Cardiac fibroblast (primary cell): Measurements from ENCODE around the gene TCEAL5.
A peak's percentile ranks its signal among the peaks of the same experiment; 100 is the strongest.

Source experiments
- DNase-seq, 2 donors: peaks; one replicate each; pipeline versions ENCODE4 v3.0.0 to v3.0.0-alpha.2; 2010; ENCODE audit warnings: low read depth in 2 of 2
- H3K4me3 ChIP-seq, 2 donors: replicated peaks in 1 of 2; 1 replicate in 1 of 2; 2 replicates in 1 of 2; pipeline ENCODE4 v1.5.1; 2011; ENCODE audit warnings: low read depth in 2 of 2, low read length in 2 of 2, mild to moderate bottlenecking in 2 of 2, moderate library complexity in 1 of 2
- TF ChIP-seq, protein P1 (sequence below): IDR thresholded peaks from one replicate; pipeline ENCODE4 v1.5.1; 2011; ENCODE audit warnings: low read depth, mild to moderate bottlenecking, low read length, inconsistent platforms

TCEAL5 gene

DNA sequence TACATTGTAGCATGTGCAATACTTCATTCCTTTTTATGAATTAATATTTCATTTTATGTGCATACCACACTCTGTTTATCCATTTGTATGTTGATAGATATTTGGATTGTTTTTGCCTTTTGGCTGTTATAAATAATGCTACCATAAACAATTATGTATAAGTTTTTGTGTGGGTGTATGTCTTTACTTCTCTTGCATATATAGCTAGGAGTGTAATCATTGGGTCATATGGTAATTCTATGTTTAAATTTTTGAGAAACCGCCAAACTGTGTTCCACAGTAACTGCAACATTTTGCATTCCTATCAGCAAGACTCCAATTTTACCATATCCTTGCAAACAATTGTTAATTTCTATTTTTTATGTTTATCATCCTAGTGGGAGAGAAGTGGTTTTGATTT lies 3.1 kb upstream of the TCEAL5 start:
- DNase-seq: no peak
- no peak overlapping the region for H3K4me3 ChIP-seq
- TF ChIP-seq, protein P1, sequence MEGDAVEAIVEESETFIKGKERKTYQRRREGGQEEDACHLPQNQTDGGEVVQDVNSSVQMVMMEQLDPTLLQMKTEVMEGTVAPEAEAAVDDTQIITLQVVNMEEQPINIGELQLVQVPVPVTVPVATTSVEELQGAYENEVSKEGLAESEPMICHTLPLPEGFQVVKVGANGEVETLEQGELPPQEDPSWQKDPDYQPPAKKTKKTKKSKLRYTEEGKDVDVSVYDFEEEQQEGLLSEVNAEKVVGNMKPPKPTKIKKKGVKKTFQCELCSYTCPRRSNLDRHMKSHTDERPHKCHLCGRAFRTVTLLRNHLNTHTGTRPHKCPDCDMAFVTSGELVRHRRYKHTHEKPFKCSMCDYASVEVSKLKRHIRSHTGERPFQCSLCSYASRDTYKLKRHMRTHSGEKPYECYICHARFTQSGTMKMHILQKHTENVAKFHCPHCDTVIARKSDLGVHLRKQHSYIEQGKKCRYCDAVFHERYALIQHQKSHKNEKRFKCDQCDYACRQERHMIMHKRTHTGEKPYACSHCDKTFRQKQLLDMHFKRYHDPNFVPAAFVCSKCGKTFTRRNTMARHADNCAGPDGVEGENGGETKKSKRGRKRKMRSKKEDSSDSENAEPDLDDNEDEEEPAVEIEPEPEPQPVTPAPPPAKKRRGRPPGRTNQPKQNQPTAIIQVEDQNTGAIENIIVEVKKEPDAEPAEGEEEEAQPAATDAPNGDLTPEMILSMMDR: no peak

- H3K4me3 ChIP-seq: no peak overlapping the region
- TF ChIP-seq, protein P1: no peak
Observed at GRCh38 chrX:103275947-103276567, 493 bp downstream of the TCEAL5 start.

GRCh38 chrX:103274284-103274683 lies 2.3 kb downstream of the TCEAL5 start:
- TF ChIP-seq, protein P1: no peak
- no peak for DNase-seq
- H3K4me3 ChIP-seq: no peak overlapping the region

More at GRCh38 chrX:103275947-103276567, 493 bp downstream of the TCEAL5 start:
- DNase-seq: no peak

DNA sequence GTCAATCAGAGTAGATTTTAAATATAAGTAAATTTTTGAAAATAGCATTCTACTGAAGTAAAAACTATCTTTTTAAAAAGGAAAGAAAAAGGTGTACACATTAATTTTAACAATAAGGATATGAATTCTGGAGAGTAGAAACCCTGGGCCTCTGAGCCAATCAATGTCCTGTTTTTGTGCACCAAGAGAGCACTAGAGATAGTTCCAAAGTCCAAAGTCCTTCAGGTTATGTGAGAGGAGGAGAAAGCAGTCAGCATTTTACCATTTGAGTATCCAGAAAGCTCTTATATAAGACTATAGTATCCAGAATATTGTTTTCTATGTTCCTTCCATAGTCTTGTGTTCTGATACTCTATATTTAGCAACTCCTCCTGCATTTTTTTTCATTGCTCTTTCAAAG lies 18.3 kb downstream of the TCEAL5 start:
- DNase-seq: no peak
- H3K4me3 ChIP-seq: no peak overlapping the region
- TF ChIP-seq, protein P1: no peak

- DNase-seq: no peak
- H3K4me3 ChIP-seq: no peak overlapping the region
- TF ChIP-seq, protein P1: no peak
Observed at GRCh38 chrX:103256651-103257050, 19.9 kb downstream of the TCEAL5 start.

DNA sequence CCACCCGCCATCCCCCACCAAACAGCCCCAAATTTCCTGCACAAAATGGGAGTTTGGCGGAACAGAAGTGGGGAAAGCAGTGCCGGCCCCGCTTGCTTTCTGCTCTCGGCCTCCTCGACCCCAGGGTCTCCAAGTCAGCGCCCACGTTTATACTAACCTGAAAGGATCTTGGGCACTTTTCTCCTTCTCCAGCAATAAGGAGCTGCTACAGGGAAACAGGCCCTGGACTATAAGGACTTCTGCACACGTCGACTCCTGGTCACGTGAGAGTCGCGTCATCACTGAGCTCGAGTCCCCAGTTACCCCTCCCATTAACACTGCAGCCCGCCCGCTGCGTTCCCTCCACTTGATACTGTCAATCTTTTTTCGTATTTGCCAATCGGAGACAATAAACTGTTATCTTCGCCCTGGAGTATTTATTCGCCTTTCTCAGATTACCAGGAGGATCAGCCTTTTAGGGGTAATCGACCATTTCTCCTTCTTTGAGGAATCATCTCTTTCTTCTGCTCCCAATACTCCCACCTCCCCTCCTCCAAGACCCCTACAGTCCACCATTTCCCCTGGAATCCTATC lies 21.5 kb downstream of the TCEAL5 start, which contains the start of gene TCEAL8:
Gene TCEAL8, minus strand, starts transcription at position 235 of the 573 bp plus-strand sequence. CDS start 1,176 bp downstream, outside the sequence.
- peak within 1 kb of the TSS; percentile 60 to 72 for H3K4me3 ChIP-seq
- DNase-seq: peak; percentile 69 to 79
- TF ChIP-seq, protein P1: no peak
